ENCODE data around the gene CMIP.

- no peak for TF ChIP-seq CTCF (IDR thresholded peaks at IDR 0.05)
- no peak for TF ChIP-seq POLR2A (IDR thresholded peaks at IDR 0.05)
- no peak for TF ChIP-seq POLR2AphosphoS5 (IDR thresholded peaks at IDR 0.05)
Measured at GRCh38 chr16:81541314-81541713, 96.7 kb downstream of the CMIP start.

All from transverse colon (tissue), 4 donors.